Measurements from ENCODE around the gene ABCB1.

DNA sequence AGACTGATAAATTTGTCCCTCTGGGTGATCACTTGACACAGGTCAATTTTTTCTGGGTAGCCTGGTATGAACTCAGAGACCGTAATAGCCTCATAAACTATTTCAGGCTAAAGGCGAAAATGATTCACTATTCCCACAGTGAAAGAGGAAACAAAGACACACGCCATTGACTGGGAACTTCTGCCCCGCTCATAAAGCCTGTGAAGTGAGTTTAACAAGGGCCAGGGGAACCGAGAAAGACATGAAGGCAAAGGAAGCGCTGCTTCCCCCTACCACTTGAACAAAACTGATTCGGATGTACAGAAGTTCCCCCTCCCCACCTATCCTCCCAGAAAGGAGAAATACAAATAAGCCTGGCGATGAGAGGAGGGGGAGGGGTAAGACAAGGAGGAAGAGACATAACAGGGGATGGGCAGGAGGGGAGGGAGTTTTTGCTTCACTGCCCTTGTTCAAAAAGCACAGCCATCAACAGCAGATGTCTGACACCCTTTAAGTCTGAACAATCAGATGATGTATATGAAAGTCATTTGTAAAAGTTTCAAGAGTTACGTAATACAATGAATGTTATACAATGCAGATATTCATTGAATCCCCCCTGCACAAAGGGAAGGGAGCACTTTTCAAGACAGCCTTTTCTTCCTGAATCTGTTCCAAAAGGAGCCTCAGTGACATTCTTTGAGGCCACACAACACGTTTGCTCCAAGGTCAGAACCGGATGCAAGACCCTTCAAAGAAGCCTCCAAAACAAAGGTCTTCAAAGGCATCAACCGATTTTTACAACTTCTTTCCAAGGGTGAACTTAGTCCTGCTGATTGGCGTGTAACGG is 125.9 kb downstream of the ABCB1 start:
- TF ChIP-seq, protein P1, sequence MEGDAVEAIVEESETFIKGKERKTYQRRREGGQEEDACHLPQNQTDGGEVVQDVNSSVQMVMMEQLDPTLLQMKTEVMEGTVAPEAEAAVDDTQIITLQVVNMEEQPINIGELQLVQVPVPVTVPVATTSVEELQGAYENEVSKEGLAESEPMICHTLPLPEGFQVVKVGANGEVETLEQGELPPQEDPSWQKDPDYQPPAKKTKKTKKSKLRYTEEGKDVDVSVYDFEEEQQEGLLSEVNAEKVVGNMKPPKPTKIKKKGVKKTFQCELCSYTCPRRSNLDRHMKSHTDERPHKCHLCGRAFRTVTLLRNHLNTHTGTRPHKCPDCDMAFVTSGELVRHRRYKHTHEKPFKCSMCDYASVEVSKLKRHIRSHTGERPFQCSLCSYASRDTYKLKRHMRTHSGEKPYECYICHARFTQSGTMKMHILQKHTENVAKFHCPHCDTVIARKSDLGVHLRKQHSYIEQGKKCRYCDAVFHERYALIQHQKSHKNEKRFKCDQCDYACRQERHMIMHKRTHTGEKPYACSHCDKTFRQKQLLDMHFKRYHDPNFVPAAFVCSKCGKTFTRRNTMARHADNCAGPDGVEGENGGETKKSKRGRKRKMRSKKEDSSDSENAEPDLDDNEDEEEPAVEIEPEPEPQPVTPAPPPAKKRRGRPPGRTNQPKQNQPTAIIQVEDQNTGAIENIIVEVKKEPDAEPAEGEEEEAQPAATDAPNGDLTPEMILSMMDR (IDR thresholded peaks at IDR 0.05; ENCODE audit: low read length): no peak
- no peak for TF ChIP-seq EZH2 (IDR thresholded peaks at IDR 0.05; ENCODE audit: borderline replicate concordance, low read length)
